HG02870 (cell line): ENCODE data around the gene SERPIND1.

Experiments used
- ATAC-seq: cut with Tn5 transposase; IDR thresholded peaks from one replicate; pipeline ENCODE4 v1.9.1; 2021; ENCODE audit warnings: mild to moderate bottlenecking, moderate library complexity; ENCODE audit not compliant: unreplicated experiment

Gene SERPIND1

DNA sequence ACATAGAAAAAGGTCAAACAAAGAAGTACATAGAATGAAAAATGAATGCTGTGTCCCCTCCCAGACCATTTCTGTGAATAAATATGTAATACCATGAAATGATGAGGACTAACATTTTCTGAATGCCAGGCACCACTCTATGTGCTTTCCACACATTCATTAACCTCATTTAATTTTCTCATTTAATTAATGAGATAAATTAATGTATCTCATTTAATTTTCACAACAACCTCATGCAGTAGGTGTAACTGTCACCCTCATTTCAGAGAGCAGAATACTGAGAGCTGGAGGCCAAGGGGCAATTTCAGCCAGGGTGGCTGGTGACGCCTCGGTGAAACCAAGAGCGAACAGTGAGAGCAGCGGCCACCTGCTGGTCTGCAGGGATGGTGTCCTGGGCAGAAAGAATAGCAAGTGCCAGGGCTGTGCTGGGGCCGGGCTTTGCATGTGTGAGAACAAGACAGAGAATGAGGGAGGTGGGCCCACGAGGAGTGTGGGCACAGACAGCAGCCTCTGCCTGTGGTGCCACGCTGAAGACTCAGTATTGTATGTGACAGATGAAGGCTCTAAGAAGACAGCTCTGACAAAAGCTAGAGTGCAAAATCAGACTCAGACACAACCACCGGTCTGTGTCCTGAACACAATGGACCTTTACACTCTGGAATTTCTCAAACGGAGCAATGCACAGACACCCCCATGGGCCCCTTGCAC is 1.8 kb upstream of the SERPIND1 start:
- ATAC-seq = no peak

DNA sequence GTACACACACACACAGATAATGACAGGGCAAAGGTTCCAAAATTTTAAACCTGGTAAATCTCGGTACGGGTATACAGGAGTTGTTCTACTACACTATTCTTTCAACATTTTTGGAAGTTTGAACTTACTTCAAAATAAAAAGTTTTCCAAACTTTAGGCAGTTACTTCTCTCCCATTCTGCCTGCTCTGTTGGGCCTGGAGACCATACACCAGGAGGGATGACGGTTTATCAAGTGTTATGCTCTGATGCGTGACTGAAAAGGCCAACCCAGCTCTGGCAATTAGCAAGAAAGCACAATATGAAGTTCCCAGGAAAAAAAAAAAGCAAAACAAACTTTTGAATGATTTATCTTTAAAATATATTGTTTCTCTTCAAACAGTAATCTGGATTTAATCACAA is 969 bp downstream of the SERPIND1 start:
- no peak for ATAC-seq

DNA sequence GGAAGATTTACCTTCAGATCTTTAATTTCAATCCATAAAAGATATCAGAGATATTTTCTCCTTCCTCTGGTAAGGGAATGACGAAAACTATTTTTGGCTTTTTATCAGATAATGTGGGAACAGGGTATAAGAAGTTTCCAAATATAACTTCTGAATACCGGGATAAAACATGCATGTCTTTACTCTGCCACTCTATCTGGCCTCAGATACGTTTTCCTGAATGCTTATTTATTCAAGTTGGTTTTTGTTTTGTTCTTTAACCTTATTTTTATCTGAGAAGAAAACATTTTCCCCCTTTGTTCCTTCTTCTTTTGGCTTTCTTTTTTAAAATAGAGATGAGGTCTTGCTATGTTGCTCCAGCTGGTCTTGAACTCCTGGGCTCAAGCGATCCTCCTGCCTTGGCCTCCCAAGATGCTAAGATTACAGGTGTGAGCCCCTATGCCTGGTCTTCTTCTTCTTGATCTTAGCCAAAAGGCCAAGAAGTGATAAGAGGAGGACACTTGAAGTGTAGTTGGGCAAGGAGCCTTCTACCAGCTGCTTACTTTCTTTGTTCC is 1.5 kb downstream of the SERPIND1 start:
- no peak for ATAC-seq

DNA sequence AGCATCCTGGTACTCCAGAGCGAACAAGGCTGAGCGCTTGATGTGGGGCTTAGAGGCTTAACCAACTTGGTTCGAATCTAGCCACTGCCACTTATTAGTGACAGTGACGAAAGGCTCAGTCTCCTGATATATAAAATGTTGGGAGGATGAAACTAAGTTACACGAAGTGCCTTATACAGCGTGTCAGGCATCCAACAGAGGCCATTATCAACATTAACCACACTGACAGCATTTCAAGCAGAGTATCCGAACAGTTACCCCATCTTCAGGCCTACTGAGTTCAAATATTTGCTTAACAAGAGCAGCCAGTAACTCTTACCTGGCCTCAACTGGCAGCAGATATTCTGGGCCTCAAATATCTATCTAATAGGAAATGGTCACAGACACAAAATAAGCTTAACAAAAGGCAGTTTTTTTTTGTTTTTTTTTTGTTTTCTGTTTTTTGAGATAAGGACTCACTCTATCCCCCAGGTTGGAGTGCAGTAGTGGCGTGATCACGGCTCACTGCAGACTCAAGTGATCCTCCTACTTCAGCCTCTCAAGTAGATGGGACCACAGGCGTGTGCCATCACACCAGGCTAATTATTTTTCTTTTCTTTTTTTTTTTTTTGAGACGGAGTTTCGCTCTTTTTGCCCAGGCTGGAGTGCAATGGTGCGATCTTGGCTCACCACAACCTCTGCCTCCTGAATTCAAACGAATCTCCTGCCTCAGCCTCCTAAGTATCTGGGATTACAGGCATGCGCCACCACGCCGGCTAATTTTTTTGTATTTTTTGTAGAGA is 2.9 kb downstream of the SERPIND1 start:
- no peak for ATAC-seq

DNA sequence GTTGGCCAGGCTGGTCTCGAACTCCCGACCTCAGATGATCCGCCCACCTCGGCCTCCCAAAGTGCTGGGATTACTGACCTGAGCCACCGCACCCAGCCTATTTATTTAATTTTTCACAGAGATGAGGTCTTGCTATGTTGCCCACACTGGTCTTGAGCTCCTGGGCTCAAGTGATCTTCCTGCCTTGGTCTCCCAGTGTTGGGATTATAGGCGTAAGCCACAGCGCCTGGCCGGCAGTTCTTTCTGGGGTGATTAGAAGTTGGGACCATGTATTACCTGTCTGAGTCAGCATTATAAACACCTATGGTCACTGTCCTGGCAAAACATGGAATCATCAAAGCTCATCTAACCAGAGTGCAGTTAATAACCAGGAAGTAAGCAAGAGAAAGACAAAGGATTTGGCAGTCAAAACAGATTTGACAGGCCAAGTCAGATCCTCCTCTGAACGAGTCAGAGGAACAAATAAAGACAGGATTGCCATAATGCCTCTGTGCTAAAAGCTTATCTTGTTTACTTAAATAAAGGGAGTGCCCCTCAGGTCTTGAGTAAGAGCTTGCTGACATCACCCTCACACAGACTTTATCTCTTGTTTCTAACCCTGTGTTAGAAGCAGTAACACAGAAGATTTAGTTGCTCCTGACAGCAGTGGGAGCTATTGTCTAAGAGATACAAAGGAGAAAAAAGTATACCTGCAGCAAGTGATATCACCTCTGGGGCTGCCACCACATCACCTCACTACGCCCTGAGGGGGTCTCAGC is 3.7 kb downstream of the SERPIND1 start:
- ATAC-seq = no peak

DNA sequence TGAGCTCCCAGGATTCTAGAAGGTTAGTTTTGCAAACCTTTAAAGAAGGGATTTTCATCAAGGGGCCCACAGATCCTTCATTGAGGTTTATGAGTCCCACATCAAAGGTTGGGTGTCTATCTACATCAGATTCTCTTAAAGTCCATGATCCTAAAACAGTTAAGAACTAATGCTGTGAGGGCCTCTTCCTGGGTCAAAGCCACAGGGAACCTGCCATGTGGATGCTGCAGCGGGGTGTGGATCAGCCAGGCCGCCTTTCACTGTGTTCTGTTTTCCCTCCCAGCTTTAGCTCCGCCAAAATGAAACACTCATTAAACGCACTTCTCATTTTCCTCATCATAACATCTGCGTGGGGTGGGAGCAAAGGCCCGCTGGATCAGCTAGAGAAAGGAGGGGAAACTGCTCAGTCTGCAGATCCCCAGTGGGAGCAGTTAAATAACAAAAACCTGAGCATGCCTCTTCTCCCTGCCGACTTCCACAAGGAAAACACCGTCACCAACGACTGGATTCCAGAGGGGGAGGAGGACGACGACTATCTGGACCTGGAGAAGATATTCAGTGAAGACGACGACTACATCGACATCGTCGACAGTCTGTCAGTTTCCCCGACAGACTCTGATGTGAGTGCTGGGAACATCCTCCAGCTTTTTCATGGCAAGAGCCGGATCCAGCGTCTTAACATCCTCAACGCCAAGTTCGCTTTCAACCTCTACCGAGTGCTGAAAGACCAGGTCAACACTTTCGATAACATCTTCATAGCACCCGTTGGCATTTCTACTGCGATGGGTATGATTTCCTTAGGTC is 5.3 kb downstream of the SERPIND1 start:
- no peak for ATAC-seq

DNA sequence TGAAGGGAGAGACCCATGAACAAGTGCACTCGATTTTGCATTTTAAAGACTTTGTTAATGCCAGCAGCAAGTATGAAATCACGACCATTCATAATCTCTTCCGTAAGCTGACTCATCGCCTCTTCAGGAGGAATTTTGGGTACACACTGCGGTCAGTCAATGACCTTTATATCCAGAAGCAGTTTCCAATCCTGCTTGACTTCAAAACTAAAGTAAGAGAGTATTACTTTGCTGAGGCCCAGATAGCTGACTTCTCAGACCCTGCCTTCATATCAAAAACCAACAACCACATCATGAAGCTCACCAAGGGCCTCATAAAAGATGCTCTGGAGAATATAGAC is 5.9 kb downstream of the SERPIND1 start:
- ATAC-seq = no peak

DNA sequence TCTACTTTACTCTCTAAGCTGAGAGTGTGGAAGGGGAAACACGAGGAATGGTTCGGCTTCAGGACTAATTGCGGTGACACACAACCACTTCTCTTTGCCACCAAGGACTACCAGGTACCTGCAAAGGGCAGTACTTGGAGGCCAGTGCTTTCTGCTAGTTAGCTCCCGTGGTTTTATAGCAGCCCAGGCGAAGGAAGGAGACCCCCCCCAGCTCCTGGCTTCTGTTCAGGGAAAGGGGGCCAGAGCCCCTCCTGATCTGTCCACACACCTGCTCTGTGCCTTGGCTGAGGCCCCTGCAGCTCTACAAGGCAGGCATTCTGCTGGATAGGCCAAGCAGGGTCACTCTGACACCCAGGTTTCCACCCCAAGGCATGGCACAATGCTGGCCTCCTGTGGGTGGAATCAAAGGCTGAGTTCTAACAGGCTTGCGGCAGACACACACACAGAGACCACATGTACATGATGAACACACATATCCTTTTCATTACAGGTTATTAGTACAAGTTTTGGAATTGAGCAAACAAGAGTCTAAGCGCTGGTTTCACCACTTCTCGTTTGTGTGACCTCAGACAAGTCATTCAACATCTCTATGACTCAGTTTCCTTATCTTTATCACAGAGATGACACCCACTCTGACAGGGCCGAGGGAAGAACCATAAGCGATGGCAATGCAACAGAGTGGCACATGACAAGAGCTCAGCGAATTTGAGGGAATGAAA is 7.5 kb downstream of the SERPIND1 start:
- no peak for ATAC-seq

DNA sequence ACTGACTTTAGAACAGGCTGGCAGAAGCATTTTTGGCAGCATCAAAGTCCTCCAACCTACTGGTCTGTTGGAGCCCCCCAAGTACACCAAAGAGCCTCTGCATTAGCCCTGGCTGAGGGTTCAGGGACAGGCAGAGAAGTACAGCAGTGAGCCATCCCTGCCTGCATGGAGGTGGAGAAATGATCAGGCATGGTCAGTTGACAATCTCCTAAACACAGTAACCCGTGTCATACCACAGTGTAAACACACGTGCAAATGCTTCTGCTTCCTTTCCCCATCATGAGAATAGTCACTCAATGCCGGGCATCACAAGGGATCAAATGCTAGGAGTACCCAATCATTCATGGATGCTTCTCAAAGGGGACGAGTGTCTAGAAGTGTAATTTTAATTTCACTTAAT is 8.2 kb downstream of the SERPIND1 start:
- ATAC-seq = no peak

DNA sequence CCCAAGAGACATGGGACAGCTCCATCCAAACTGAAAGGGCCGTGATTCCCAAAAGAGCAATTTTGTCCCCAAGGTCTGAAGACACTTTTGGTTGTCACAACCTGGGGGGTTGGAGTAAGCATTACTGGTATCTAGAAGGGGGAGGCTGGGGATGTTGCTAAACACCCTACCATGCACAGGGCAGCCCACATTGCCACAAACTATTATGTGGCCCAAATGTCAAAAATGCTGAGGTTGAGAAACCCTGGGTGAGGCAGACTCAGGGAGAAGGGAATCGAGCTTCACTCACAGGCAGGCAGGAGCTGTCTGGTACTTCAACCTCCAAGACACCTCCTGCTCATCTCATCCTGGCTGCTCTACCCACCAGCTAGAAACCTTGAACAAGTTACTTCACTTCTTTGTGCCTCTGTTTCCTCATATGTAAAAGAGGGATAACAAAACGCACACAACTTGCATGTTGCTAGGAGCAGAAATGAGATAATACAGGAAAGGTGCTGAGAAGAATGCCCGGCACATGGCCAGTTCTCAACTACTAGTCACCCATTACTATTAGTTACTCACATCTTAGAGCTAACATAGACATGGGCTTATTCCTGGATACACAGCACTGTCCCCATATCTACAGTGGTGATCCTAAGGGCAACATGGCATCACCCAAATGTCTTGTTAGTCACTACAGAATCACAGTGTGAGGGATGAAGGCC is 8.8 kb downstream of the SERPIND1 start:
- ATAC-seq = no peak

DNA sequence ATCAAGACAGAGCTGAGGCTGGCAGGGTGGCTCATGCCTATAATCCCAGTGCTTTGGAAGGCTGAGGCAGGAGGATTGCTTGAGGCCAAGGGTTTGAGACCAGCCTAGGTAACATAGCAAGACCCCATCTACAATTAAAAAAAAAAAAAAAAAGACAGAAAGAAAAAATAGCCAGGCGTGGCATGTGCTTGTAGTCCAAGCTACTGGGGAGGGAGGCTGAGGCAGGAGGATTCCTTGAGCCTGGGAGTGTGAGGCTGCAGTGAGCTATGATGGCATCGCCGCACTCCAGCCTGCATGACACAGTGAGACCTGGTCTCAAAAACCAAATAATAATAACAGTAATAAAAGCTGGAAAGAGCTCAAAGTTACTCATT is 9.4 kb downstream of the SERPIND1 start:
- no peak for ATAC-seq

DNA sequence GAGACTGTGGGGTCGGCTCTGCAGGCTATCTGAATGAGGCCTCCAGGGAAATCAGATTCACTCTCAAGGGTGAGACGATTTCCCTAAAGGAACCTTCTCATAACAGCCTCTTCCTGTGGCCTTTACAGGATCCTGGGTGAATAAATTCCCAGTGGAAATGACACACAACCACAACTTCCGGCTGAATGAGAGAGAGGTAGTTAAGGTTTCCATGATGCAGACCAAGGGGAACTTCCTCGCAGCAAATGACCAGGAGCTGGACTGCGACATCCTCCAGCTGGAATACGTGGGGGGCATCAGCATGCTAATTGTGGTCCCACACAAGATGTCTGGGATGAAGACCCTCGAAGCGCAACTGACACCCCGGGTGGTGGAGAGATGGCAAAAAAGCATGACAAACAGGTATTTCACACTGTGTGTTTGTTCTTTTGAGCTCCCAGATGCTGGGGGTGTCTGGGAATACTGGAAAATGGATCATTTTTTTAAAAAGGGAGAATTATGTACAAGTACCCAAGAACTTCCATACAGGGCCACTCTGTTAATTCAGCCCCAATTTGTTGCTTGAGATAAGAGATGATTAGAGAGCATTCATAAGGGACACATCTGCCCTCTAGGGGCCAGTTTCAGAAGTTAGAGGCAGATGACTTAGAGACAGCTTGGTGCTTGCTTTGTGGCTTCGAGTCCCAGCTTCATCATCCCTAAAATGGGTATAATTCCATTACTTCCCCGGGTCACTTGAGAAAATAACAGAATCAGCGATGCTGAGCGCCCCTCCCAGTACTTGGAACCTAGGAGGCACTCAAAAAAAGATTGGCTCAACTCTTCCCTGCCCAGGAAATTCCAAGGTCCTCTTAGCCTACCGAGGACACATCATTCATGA is 10.2 kb downstream of the SERPIND1 start:
- no peak for ATAC-seq

DNA sequence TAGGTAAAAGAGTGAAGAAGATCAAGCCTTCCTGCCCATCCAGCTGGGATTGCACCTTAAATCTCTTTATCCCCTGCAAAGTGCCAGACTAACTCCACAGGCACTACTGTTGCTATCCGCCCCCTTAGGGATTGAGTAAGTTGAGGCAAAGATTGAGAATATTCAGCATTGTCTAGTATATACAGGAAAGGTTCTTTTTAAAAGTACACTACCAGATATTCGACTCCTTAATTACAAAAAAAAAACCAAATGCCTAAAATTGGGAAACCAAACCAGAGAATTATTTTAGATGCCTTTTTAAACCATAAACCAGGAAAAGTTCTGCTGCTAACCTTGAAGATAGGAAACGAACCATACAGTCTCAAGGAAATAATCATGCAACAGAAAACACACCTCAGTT is 11.5 kb downstream of the SERPIND1 start:
- ATAC-seq = no peak

DNA sequence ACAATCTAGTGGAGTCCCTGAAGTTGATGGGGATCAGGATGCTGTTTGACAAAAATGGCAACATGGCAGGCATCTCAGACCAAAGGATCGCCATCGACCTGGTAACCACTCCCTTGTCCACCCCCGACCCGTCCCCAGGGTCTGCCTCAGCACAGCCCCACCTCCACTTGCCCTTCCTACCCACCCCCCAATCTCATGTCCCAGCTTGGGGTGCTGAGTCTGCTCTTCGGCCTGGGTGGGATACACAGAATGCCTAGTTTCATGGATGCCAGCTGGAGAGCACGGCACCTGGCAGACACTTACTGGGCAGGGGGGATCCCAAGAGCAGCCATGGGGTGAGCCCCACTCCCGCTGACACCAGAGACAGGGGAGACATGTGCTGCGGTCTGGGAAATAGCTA is 12.1 kb downstream of the SERPIND1 start:
- no peak for ATAC-seq

DNA sequence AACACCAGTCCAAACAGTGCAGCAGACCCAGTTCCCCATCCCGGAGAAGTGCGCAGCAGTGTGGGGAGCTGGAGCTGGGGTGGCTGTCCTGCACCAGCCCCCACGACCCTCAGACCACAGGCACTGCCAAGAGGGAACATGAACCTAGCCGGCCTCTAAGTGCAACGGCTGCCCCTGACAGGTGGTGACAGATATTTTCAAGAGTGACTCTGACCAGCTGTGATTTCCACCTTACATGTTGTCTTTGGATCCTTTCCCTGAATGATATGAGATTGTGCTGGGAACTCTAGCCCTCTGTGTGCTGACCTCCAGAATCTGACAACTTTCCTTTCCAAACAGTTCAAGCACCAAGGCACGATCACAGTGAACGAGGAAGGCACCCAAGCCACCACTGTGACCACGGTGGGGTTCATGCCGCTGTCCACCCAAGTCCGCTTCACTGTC is 12.6 kb downstream of the SERPIND1 start:
- no peak for ATAC-seq

DNA sequence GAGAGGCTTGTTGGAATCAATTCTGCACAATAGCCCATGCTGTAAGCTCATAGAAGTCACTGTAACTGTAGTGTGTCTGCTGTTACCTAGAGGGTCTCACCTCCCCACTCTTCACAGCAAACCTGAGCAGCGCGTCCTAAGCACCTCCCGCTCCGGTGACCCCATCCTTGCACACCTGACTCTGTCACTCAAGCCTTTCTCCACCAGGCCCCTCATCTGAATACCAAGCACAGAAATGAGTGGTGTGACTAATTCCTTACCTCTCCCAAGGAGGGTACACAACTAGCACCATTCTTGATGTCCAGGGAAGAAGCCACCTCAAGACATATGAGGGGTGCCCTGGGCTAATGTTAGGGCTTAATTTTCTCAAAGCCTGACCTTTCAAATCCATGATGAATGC is 13.3 kb downstream of the SERPIND1 start:
- ATAC-seq = no peak

DNA sequence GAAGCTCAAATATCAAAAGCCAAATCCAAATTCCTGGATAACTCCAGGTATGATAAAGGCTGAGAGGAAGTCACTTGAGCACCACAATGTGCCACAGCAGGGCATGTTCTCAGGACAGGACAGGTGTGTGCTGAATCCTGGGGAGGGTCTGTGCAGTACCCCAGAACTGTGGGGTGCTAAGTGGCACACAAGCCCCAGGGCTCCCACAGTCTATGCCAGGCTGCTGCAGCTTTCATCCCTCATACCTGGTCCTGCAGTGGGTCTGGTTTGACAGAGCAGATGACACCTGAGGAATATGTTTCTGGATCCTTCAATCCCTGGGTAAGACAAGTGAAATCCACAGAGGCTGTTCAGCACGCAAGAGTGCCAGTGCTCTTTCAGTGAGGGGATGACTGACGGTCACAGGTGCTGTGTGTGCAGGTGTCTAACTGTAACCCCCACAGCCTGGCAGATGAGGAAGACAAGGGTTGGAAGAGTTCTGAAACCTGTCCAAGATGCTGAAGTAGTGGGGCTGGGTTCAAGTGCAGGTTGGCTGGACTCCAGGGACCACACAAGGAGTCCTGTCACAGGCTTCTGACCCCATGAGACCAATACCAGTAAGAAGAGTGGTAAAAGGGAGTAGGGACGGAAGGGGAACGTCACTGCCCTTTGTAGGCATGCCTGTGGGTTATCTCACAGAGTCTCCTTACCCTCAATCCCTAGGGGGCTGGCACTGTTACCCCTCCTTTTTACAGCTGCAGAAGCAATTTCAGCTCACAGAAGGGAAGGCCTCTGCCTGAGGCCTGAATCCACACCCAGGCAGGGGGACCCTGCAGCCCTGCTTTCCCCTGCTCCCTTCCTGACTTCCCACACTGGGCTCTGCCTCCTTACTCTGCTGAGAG is 14.1 kb downstream of the SERPIND1 start:
- no peak for ATAC-seq
